DOHH2 (cell line): ENCODE measurements around the gene IBA57.

Experiments used
- H3F3A ChIP-seq: fragments of 200-600 bp; sonication (generic), shearing (Covaris generic); 2 replicates; pipeline ENCODE4 v1.6.0; 2016; ENCODE audit warnings: antibody characterized with exemption, mild to moderate bottlenecking; ENCODE audit not compliant: control insufficient read depth, insufficient read depth
- H3K27ac ChIP-seq: fragments of 200-600 bp; sonication (generic); 2 replicates; pipeline ENCODE4 v1.5.1; 2014; ENCODE audit warnings: low read depth, mild to moderate bottlenecking, low read length, moderate library complexity
- H3K27me3 ChIP-seq: fragments of 200-600 bp; sonication (generic); 2 replicates; pipeline ENCODE4 v1.6.1; 2014; ENCODE audit warnings: mild to moderate bottlenecking, low read length, mixed read lengths; ENCODE audit not compliant: control insufficient read depth
- H3K36me3 ChIP-seq: fragments of 200-600 bp; sonication (generic); 2 replicates; pipeline ENCODE4 v1.6.1; 2014; ENCODE audit warnings: mild to moderate bottlenecking, low read length, moderate library complexity, mixed read lengths; ENCODE audit not compliant: control insufficient read depth
- H3K4me1 ChIP-seq: fragments of 200-600 bp; sonication (generic); 2 replicates; pipeline ENCODE4 v1.6.1; 2014; ENCODE audit warnings: mild to moderate bottlenecking, low read length, mixed read lengths; ENCODE audit not compliant: control insufficient read depth
- H3K4me2 ChIP-seq: fragments of 200-600 bp; sonication (generic); 2 replicates; pipeline ENCODE4 v1.6.0; 2014; ENCODE audit warnings: mild to moderate bottlenecking, low read length, moderate library complexity
- H3K4me3 ChIP-seq: fragments of 200-600 bp; sonication (generic); 2 replicates; pipeline ENCODE4 v1.5.1; 2014; ENCODE audit warnings: mild to moderate bottlenecking, low read length, mixed read lengths
- H3K79me2 ChIP-seq: fragments of 200-600 bp; sonication (generic); 2 replicates; pipeline ENCODE4 v1.6.1; 2014; ENCODE audit warnings: mild to moderate bottlenecking, low read length, mixed read lengths; ENCODE audit not compliant: control insufficient read depth
- H3K9me2 ChIP-seq: fragments of 200-600 bp; sonication (generic); replicated peaks from 2 replicates; pipeline ENCODE4 v1.6.1; 2014; ENCODE audit warnings: mild to moderate bottlenecking, low read length, mixed read lengths; ENCODE audit not compliant: control insufficient read depth
- H3K9me3 ChIP-seq: fragments of 200-600 bp; sonication (generic); 2 replicates; pipeline ENCODE4 v1.6.1; 2014; ENCODE audit warnings: antibody characterized with exemption, low read length, mixed read lengths; ENCODE audit not compliant: control insufficient read depth, insufficient read depth
- H4K20me1 ChIP-seq: fragments of 200-600 bp; sonication (generic); 2 replicates; pipeline ENCODE4 v1.6.0; 2014; ENCODE audit warnings: low read depth, mild to moderate bottlenecking, antibody characterized with exemption, low read length, moderate library complexity; ENCODE audit not compliant: control insufficient read depth, insufficient read depth
- CTCF ChIP-seq: fragments of 200-600 bp; sonication (generic); IDR thresholded peaks from one replicate; pipeline ENCODE4 v1.5.1; 2014; ENCODE audit warnings: antibody characterized with exemption, mild to moderate bottlenecking, low read depth, low read length; ENCODE audit not compliant: poor library complexity, severe bottlenecking
- EZH2phosphoT487 ChIP-seq: fragments of 200-600 bp; sonication (generic); IDR thresholded peaks from 2 replicates; pipeline ENCODE4 v1.6.1; 2017; ENCODE audit warnings: borderline replicate concordance, mild to moderate bottlenecking, antibody characterized with exemption, low read length, moderate library complexity, mixed read lengths

IBA57 gene

GRCh38 chr1:228176461-228177182, 11.0 kb downstream of the IBA57 start:
- Histone ChIP-seq H4K20me1 (no peaks in the 10 kb centered on the region), H3K4me1 (peaks cover 3% of the 10 kb centered on the region; the same call in 1 of the 2 replicates), H3K27me3 (no peaks in the 10 kb centered on the region), H3K4me2 (no peak overlapping the region), H3K79me2 (peaks cover 22% of the 10 kb centered on the region), H3F3A (no peaks in the 10 kb centered on the region), H3K36me3 (peaks cover 9% of the 10 kb centered on the region; the same call in 1 of the 2 replicates), H3K9me2 (no peaks in the 10 kb centered on the region), H3K4me3 (no peak overlapping the region), H3K27ac (no peak overlapping the region), H3K9me3 (peaks cover 5% of the 10 kb centered on the region; the same call in 1 of the 2 replicates)
- TF ChIP-seq CTCF, result no peak
- TF ChIP-seq EZH2phosphoT487, result no peak

DNA sequence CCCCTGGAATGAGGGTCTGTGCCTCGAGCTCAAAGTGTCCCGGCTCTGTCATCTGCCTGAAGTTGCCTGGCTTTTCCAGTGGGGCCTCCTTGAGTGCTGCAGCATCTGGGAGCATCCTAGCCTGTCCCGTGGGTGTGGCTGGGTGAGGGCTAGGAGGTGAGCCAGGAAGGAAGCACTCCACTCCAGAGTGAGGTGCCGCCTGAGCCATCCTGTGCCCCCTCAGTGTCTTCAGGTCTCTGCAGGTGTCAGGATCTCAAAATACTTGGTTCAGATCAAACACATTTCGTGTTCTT, 11.5 kb downstream of the IBA57 start:
- TF ChIP-seq CTCF (no peak), EZH2phosphoT487 (no peak)
- H3K79me2 ChIP-seq, result peaks cover 21% of the 10 kb centered on the region
- no peaks in the 10 kb centered on the region for H3K9me2 ChIP-seq
- peaks cover 5% of the 10 kb centered on the region; the same call in 1 of the 2 replicates for H3K9me3 ChIP-seq
- H3F3A ChIP-seq, result no peaks in the 10 kb centered on the region
- H3K27ac ChIP-seq, result no peak overlapping the region
- no peak overlapping the region for H3K4me3 ChIP-seq
- no peak overlapping the region for H3K4me2 ChIP-seq
- H4K20me1 ChIP-seq, result no peaks in the 10 kb centered on the region
- H3K27me3 ChIP-seq, result no peaks in the 10 kb centered on the region
- H3K4me1 ChIP-seq, result peaks cover 3% of the 10 kb centered on the region; the same call in 1 of the 2 replicates
- H3K36me3 ChIP-seq, result peaks cover 9% of the 10 kb centered on the region; the same call in 1 of the 2 replicates

- H3F3A ChIP-seq, result no peaks in the 10 kb centered on the region
- peaks cover 3% of the 10 kb centered on the region; the same call in 1 of the 2 replicates for H3K4me1 ChIP-seq
- peaks cover 5% of the 10 kb centered on the region; the same call in 1 of the 2 replicates for H3K9me3 ChIP-seq
- H3K36me3 ChIP-seq, result peaks cover 9% of the 10 kb centered on the region; the same call in 1 of the 2 replicates
- H3K27ac ChIP-seq, result no peak overlapping the region
- no peak for TF ChIP-seq CTCF
- TF ChIP-seq EZH2phosphoT487, result no peak
- no peaks in the 10 kb centered on the region for H3K9me2 ChIP-seq
- peaks cover 12% of the 10 kb centered on the region for H3K79me2 ChIP-seq
- no peaks in the 10 kb centered on the region for H3K27me3 ChIP-seq
- no peak overlapping the region for H3K4me3 ChIP-seq
- H4K20me1 ChIP-seq, result no peaks in the 10 kb centered on the region
- no peak overlapping the region for H3K4me2 ChIP-seq
Observed at GRCh38 chr1:228177721-228178710, 12.4 kb downstream of the IBA57 start.
